Suppressor macrophage (primary cell): Measurements from ENCODE around the gene ZNF814.
A peak's percentile ranks its signal among the peaks of the same experiment; 100 is the strongest.
"Not testable (repeated sequence)": the region's sequence is repeated elsewhere in the genome, so short reads cannot be mapped to it uniquely, and the experiment has no call there.

Experiments
- DNase-seq, 4 experiments: peaks; one replicate each; pipeline ENCODE4 v3.0.0-alpha.2; 2020 to 2022
- total RNA-seq, 17 experiments: gene quantifications; one replicate each; lab custom pipeline; 2026; ENCODE audit warnings: mixed read lengths in 6 of 17, inconsistent platforms in 3 of 17; lab: John Stamatoyannopoulos, UW

Gene ZNF814
- 2.6 to 14.0 (median 6.9) reads per million in 17 experiments for total RNA-seq

DNA sequence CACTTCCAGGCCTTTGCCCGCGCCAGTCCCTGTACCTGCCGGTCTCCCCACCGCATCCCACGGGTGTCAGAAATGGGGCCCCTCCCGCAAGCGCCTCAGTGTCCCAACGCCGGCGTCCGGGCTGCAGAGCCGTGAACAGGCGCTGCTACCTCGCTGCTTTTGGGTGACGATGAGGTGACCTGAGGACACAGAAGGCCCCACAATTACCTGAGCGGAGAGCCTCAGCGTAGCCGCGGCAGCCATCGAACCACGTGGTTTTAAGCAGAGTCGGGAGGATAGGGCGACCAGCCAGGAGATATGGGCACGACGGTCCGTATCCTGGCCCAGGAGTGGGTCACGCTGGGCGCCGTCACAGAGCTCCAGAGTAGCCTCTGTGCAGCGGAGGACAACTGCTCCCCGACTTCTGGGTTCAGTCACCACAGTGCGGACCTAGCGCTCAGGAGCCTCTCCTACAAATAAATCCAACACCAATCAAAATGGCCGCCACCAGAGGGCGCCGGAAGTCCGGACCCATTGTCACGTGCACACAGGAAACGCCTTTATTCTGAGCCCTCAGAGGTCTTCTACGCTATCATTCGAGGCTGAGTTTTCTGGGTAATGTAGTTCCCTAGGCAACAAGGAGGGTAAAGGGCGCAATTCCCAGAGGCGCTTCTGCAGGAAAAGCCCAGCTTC lies at the start of gene ZNF814:
TSS of gene ZNF814 (minus strand) at position 478 of the 672 bp plus-strand sequence. CDS start at position 243, 235 bp downstream.
- peak; percentile 87 to 90 (median 88) for DNase-seq

DNA sequence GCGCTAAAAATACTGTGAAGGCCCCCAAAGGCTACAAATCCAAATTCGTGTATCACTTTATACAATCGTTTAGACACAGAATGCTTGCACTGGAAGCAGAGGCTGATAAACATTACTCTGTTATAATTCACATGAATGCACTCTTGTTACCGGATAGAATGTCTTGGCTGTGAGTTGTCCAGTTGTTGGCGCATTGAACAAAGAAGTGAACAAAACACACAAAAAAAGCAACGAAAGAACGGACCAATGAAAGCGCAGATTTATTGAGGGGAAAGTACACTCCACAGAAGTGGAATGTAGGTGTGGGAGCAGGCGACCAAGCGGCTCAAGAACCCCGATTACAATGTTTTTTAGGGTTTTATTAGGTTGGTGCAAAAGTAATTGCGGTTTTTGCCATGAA lies 46.9 kb upstream of the ZNF814 start:
- no peak for DNase-seq

DNA sequence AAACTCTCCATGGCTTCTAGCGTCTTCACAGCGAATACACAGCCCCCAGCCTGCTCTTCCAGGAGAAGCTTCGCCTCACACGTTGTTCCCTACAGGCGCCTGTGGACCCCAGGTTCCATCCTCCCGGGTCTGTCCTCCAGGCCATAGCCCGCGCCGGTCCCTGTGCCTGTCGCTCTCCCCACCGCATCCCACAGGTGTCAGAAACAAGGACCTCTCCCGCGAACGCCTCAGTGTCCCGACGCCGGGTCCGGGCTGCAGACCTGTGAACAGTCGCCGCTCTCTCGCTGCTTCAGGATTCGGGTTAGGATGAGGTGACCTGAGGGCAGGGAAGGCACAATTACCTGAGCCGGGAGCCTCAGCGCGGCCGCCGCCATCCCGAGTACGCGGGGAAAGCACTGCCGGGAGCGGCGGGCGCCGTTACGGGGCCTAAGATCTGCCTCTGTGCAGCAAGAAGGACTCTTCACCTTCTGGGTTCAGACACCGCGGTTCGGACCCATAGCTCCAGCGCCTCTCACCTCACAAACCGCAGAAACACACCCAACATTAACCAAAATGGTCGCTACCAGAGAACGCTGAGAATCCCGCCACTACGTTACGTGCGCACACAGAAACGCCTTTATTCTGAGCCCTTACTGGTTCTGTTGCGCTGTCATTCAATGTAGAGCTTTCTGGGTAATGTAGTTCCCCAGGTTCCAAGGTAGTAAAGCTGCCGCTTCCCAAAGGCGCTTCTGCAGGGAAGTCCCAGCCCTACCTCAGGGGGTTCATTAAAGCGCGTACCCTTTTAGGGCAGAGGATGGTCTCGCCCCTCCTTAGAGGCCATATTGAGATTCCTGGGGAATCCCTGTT lies 46.2 kb upstream of the ZNF814 start, which contains the start of gene ZNF418:
TSS of gene ZNF418 (minus strand) at position 583 of the 846 bp plus-strand sequence. CDS start 1,580 bp downstream, outside the sequence.
- peak; percentile 71 to 81 (median 79) for DNase-seq

DNA sequence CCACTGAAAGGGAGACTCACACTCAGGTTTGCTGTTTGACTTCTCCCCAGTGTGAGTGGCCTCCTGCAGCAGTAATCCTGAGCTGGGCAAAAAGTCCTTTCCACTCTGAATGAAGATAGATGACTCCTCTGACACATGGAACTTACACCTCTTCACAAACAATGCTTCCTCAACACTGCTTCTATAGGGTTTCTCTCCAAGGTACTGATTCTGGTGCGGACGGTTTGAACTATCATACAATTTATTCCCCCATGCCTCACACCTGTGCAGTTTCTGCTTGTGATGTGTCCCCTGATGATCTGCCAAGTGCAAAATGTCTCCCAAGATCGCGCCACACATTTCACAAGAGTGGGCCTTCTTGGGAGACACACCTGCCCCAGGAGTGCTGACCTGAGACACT lies 38.8 kb upstream of the ZNF814 start:
- no peak for DNase-seq

DNA sequence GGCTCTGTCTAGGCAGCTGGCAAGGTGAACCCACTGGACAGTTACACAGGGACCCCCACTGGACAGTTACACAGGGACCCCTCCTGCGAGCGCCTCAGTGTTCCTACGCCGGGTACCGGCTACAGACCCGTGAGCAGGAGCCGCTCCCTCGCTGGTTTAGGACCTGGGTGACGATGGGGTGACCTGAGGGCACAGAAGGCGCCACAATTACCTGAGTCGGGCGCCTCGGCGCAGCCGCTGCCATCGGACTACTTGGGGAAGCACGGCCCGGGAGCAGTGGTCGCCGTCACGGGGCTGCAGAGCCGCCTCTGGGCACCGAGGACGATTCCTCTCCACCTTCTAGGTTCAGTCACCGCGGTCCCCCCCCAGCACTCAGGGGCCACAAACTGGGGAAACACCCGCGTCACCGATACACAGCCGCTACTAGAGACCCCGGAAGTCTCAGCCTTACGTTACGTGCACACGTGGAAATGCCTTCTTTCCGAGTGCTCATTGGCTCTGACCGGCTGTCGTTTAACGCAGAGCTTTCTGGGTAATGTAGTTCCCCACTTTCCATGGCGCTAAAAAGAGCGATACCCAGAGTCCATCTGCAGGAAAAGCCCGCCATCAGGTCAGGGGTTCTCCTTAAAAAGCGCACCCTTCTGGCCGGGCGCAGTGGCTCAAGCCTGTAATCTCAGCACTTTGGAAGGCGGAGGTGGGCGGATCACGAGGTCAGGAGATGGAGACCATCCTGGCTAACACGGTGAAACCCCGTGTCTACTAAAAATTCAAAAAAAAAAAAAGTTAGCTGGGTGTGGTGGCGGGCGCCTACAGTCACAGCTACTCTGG lies 27.5 kb upstream of the ZNF814 start, which contains the start of gene ZNF417:
TSS of gene ZNF417 (minus strand) at position 425 of the 828 bp plus-strand sequence. CDS start at position 244, 181 bp downstream.
- peak; percentile 93 to 97 (median 94) for DNase-seq

DNA sequence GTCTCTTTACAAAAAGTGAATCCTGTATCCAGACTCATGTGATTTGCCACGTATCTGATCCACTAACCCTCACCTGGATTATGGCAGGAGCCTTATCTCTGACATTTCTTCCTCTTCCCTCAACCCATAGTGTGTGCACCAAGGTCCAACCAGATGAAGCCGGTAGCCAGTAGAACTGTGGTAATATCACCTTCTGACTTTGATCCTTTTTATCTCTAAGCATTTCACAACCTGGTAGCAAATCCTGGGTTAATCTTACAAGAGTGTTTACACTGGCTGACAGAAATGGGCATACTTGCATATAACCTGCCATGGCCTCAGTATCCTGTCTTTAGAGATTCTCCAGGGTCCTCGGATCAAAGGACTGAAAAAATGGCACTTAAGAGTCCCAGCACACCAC lies 25.7 kb upstream of the ZNF814 start:
- DNase-seq, result no peak

DNA sequence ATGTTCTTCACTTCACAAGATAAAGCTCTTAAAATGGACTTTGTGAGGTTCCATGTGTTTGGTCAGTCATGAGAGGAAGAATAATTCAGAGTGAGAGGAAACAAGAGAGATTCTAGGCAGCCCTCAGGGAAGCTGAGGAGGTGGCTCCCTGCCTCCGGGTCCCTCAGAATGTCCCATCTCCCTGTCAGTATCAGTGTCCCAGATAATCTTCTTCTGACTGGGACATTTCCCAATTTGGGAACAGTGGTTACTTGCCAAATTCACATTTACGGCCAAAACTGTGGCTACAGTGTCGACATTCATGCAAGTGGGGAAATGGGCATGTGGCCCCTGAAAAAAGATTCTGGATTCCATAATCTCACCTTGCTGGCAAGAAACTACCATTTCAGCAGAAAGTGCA lies 18.6 kb upstream of the ZNF814 start:
- no peak for DNase-seq

DNA sequence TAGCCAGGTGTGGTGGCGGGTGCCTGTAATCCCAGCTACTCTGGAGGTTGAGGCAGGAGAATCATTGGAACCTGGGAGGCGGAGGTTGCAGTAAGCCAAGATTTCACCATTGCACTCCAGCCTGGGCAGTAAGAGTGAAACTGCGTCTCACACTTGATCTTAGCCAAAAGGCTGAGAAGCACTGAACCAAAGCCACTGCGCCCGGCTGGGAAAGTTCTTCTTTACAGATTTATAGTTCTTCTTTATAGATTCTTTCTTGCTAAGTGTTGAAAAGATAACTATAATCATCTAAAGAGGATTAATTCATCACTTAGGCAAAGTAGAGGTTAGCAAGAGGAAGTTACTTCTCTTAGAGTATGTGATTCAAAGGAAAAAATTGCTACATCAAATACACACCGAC lies 16.4 kb upstream of the ZNF814 start:
- no peak for DNase-seq

DNA sequence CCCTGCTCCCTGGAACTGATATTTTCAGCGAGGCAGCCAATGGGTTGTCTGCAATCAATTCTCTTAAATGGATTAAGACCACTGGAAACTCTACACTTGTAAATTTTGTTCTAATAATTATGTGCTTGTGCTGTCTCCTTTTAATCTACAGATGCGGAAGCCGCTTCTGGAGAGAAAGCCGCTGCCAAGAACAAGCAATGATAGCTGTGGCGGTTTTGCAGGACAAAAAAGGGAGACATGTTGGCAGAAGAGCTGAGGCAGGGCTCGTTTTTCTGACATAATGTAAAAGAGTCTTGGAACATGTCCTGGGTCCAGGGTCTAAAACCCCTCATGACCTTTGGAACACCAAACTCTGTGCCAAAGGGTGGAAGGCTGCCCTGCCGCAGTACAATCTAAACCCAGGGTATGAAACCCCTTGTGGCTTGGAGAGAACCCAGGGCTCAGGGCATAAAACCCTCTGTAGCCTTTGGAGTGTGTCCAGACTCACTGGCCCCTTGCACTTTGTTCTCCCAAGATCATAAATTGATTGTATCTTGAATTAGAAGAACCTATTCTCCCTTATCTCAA lies 14.9 kb upstream of the ZNF814 start:
- no peak for DNase-seq

DNA sequence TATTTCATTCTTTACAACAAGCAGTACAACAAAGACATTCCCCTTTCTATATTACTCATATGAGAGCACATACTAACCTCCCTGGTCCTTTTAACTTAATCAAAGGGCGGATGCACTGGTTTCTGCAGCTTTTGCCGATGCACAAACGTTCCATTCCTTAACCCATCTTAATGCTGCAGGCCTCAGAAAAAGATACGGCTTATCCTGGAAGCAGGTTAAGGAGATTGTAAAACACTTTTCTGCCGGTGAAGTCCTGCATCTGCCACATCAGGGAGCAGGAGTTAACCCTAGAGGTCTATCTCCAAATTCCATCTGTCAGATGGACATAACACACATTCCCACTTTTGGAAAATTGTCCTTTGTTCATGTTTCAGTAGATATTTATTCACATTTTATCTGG lies 11.5 kb upstream of the ZNF814 start:
- no peak for DNase-seq

DNA sequence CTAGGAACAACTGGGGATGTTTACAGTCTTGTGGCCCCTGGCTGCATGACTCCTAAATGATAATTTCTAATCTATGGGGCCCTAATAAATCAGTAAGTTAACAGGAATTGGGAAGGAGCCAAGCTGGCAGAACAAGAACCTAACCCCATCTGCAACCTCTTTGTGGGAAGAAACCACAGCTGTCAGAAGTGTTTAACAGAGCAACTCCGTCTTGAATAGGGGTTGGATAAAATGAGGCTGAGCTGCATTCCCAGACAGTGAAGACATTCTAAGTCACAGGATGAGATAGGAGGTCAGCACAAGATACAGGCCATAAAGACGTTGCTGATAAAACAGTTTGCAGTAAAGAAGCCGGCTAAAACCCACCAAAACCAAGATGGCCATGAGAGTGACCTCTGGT lies 1.9 kb upstream of the ZNF814 start:
- not testable (repeated sequence) for DNase-seq

DNA sequence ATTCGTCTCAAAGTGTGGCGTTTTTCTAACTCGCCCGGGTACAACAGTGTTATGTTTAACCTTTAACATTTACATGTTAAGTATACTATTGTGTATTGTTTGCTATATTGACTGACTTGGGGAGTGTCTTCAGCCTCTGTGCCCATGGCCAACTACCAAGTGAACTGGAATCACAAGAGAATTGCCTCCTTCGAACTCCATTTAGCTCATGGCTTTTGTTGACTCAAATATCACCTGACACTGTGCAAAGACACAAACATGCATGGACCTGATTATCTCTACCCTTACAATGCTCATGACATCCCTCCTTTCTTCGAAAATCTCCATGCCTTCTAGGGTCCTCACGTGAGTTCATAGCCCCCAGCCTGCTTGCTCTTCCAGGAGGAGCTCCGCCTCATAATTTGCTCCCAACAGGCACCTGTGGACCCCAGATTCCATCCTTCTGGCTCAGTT lies 704 bp downstream of the ZNF814 start:
- peak in 1 of 4 experiments; percentile 2 for DNase-seq

DNA sequence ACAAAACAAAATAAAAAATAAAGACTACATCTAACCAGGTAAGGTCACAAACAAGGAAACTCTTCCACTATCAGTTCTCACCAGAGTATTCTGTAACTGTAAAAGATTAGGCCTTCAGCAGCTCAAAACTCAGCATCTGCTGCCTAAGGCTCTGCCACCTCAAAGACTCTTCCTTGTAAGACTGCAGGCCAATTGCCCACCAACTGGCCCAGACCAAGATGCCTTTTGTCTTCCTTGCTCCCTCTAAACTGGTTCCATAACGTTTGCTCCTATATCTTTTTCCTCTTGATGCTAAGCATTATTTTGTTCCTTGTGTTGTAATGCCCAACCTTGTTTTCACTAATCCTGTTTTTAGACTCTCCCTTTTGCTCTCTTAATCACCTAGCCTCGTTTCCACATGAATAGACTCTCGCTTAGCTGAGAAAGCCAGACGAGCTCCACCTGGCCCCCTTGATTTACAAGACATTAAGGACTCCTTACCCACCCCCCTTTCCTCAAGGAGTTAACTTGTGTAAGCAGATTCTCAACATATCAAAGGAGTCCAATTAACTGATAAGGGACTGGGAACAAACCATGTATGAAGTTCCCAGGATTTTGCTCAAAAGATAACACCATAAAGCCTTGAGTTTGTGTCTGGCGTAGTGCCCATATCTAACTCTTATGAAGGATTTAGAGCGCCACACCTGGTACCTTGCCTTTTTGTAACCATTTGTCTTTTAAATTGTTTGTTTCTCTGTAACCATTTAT lies 1.5 kb downstream of the ZNF814 start:
- DNase-seq, result no peak

DNA sequence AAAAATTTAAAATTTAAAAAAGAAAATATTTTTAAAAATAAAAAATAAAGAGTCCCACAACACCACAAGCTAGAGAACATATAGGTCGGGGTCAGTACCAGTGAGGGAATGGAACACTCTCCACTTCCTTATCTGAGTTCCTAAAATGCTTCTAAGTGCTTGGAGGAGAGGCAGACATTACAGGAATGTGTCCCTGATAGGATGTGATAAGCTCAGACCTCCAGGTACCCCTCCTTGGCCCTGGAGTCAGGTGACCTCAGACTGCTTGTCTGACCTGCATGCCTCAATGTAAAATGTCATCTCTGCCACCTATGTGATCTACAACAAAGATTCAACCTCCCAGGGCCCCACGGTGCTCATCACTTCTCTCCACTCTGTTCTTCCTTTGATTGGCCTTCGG lies 2.8 kb downstream of the ZNF814 start:
- DNase-seq, result no peak

DNA sequence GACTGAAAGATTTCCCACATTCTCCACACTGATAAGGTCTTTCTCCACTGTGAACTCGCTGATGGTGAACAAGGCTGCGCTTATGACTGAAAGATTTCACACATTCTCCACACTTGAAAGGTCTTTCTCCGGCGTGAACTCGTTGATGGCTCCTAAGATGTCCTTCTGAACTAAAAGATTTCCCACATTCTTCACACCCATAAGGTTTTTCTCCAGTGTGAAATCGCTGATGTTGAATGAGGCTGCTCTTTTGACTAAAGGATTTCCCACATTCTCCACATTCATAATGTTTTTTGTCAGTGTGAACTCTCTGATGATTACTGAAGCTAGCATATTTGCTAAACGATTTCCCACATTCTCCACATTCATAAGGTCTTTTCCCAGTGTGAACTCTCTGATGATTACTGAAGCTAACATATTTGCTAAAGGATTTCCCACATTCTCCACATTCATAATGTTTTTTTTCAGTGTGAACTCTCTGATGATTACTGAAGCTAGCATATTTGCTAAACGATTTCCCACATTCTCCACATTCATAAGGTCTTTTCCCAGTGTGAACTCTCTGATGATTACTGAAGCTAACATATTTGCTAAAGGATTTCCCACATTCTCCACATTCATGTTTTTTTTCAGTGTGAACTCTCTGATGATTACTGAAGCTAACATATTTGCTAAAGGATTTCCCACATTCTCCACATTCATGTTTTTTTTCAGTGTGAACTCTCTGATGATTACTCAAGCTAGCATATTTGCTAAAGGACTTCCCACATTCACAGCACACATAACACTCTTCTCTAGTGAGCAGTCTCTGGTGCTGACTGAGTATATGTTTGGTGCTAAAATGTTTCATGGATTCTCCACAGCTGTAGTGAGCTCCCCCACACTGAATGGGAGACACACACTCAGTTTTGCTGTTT lies 14.7 kb downstream of the ZNF814 start:
- not testable (repeated sequence) for DNase-seq

DNA sequence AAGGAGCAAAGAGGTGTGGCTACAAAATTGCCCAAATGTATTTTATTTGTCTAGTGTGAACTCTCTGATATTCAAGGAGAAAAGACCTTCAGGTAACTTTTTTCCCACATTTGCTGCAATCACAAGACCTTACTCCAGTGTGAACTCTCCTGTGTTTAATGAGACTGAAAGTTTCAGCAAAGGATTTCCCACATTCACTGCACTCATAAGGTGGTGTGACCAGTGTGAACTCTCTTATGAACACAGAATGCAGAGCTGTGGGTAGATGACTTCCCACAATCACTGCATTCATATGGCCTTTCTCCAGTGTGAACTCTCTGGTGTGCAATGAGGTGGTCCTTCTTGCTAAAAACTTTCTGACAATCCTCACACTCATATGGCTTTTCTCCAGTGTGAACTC lies 16.4 kb downstream of the ZNF814 start:
- DNase-seq, result no peak

DNA sequence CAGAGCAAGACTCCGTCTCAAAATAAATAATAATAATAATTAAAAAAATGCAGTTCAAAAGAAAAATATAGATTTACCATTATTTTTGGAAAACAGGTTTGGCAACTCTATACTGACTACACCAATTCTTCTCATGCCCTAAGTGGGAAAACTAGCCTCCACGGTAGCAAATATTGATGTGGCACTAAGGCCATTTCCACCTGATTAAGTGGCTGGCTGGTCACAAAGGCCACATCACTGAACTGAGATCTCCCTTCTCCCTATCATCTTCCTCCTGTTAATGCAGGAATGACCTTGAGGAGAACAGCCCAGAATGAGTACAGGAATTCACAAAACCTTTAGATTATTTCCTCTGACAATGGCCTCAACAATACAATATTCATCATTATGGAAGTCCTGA lies 18.6 kb downstream of the ZNF814 start:
- DNase-seq, result no peak

DNA sequence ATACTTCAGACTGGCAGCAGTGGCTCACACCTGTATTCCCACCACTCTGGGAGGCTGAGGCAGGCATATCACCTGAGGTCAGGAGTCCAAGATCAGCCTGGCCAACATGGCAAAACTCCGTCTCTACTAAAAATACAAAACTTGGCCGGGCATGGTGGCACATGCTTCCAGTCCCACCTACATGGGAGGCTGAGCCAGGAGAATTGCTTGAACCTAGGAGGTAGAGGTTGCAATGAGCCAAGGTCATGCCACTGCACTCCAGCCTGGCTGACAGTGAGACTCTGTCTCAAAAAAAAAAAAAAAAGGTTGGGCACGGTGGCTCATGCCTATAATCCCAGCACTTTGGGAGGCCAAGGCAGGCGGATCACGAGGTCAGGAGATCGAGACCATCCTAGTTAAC lies 19.2 kb downstream of the ZNF814 start:
- not testable (repeated sequence) for DNase-seq

DNA sequence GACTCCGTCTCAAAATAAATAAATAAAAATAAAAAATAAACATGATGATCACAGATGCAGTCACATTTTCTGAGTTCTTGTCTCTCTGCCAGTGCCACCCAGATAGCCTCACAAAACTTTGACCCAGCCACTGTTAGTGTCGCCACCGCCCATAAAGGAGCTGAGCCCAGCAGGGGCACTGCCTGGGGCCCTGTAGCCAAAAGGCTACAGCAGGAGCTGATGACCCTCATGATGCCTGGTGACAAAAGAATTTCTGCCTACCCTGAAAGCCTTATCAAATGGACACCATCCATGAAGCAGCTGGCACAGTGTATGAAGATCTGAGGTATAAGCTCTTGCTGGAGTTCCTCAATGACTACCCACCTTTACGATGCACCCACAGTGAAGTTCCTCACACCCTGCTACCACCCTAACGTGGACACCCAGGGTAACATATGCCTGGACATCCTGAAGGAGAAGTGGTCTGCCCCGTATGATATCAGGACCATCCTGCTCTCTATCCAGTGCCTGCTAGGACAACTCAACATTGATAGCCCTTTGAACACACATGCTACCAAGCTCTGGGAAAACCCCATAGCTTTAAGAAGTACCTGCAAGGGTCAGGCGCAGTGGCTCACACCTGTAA lies 20.9 kb downstream of the ZNF814 start:
- DNase-seq, result no peak

DNA sequence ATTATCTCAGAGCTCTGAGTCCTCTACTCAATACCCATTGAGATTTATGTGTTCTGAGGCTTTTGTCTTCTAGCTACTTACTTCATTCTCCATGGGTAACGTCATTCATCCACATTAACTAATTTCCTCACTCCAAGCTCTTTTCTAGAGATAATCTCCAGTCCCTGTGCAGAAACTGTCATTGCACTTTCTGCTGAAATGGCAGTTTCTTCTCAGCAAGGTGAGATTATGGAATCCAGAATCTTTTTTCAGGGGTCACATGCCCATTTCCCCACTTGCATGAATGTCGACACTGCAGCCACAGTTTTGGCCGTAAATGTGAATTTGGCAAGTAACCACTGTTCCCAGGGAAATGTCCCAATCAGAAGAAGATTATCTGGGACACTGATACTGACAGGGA lies 26.5 kb downstream of the ZNF814 start:
- not testable (repeated sequence) for DNase-seq
